Measurements from ENCODE around the gene TP53TG3B. TPM values are rescaled to one million over a fixed set of nuclear protein-coding genes. Genes with fewer than 3 reads are reported as not detected.
"Not testable (repeated sequence)": the region's sequence is repeated elsewhere in the genome, so short reads cannot be mapped to it uniquely, and the experiment has no call there.

Gene TP53TG3B
- not detected for total RNA-seq

GRCh38 chr16:33360541-33360940 is at the start of gene TP53TG3B:
Gene TP53TG3B (plus strand): TSS chr16:33360841. CDS start chr16:33360909, 68 bp downstream.
- DNase-seq: not testable (repeated sequence)

- not testable (repeated sequence) for DNase-seq
Measured at GRCh38 chr16:33336226-33337012, 24.2 kb upstream of the TP53TG3B start.

GRCh38 chr16:33337627-33338542 is 22.8 kb upstream of the TP53TG3B start:
- not testable (repeated sequence) for DNase-seq

- DNase-seq: not testable (repeated sequence)
Measured at GRCh38 chr16:33338543-33338951, 22.1 kb upstream of the TP53TG3B start.

- not testable (repeated sequence) for DNase-seq
Measured at GRCh38 chr16:33339093-33340061, 21.3 kb upstream of the TP53TG3B start.

Small RNA genes lying within 50 kb of the gene (small RNA-seq; reads per million reads assigned to genes)
- gene AC141257.3 (ENCODE audit: low replicate concordance) (not detected), gene AC141257.4 (ENCODE audit: low replicate concordance) (not detected)

Other genes with a start within 250 kb of the TP53TG3B start
- not detected for gene TP53TG3C, start 166.6 kb upstream of the TP53TG3B start, total RNA-seq
- gene TP53TG3E, start 56.5 kb upstream of the TP53TG3B start, total RNA-seq: not detected
- gene TP53TG3F, start 98.8 kb downstream of the TP53TG3B start, total RNA-seq: not detected